H1 (cell line): ENCODE results near the gene NCEH1. TPM values are rescaled to one million over a fixed set of nuclear protein-coding genes. Genes with fewer than 3 reads are reported as not detected.

ENCODE experiments used
- CTCF ChIA-PET: fragments of 300-600 bp; sonication (Branson Sonifier 250); formaldehyde crosslinking; loops from one replicate; lab custom pipeline; 2021; ENCODE audit not compliant: partially characterized antibody; lab: Charles Lee
- POLR2A ChIA-PET: fragments of 300-600 bp; sonication (Branson Sonifier 250); formaldehyde crosslinking; loops from one replicate; lab custom pipeline; 2021; ENCODE audit warnings: inconsistent platforms; ENCODE audit not compliant: partially characterized antibody; lab: Charles Lee
- DNase-seq, 2 experiments: peaks; one replicate each; pipeline versions ENCODE4 v3.0.0 to v3.0.0-alpha.2; 2010 to 2022; ENCODE audit warnings: low spot score in 2 of 2, low read depth in 1 of 2, mixed read lengths in 1 of 2
- FAIRE-seq: peaks from 2 replicates; lab custom pipeline; 2011; peaks lifted over from hg19 to GRCh38; lab: Jason Lieb, UNC
- H2AFZ ChIP-seq: 2 replicates; pipeline ENCODE4 v1.8.1; 2012; ENCODE audit warnings: low read length, inconsistent platforms
- H2AK5ac ChIP-seq: 2 replicates; pipeline ENCODE4 v1.6.1; 2013; ENCODE audit warnings: low read depth, low read length
- H2BK120ac ChIP-seq: replicated peaks from 2 replicates; pipeline ENCODE3; 2013; ENCODE audit warnings: low read depth, low read length, inconsistent platforms
- H2BK12ac ChIP-seq: 2 replicates; pipeline ENCODE4 v1.6.1; 2013; ENCODE audit warnings: low read depth, low read length
- H2BK15ac ChIP-seq: 2 replicates; pipeline ENCODE4 v1.6.1; 2013; ENCODE audit warnings: low read length
- H2BK20ac ChIP-seq: 2 replicates; pipeline ENCODE4 v1.6.1; 2013; ENCODE audit warnings: low read length
- H2BK5ac ChIP-seq: 2 replicates; pipeline ENCODE4 v1.6.1; 2013; ENCODE audit warnings: low read depth, low read length
- H3K14ac ChIP-seq: 2 replicates; pipeline ENCODE4 v1.6.1; 2013; ENCODE audit warnings: inconsistent platforms; ENCODE audit not compliant: insufficient read length
- H3K18ac ChIP-seq: 2 replicates; pipeline ENCODE4 v1.6.1; 2013; ENCODE audit warnings: low read length; ENCODE audit errors: extremely low read depth
- H3K23ac ChIP-seq: 2 replicates; pipeline ENCODE4 v1.6.1; 2013; ENCODE audit warnings: inconsistent platforms; ENCODE audit not compliant: insufficient read length
- H3K23me2 ChIP-seq: 2 replicates; pipeline ENCODE4 v1.6.1; 2013; ENCODE audit warnings: low read depth, low read length
- H3K27ac ChIP-seq: 2 replicates; pipeline ENCODE4 v1.6.1; 2011; ENCODE audit warnings: low read depth, low read length, inconsistent platforms
- H3K27me3 ChIP-seq, 4 experiments: replicated peaks in 1 of 4; 1 replicate in 1 of 4; 2 replicates in 3 of 4; pipeline versions ENCODE4 v1.6.1 to v1.8.1; 2011 to 2013; ENCODE audit warnings: low read length in 3 of 4, mild to moderate bottlenecking in 3 of 4, inconsistent platforms in 2 of 4, mixed read lengths in 2 of 4, moderate library complexity in 1 of 4; ENCODE audit not compliant: control insufficient read depth in 3 of 4, insufficient read depth in 3 of 4; ENCODE audit errors: extremely low read depth in 1 of 4
- H3K36me3 ChIP-seq, 4 experiments: 2 replicates each; pipeline versions ENCODE4 v1.6.1 to v1.8.1; 2011 to 2013; ENCODE audit warnings: mild to moderate bottlenecking in 4 of 4, low read length in 3 of 4, moderate library complexity in 2 of 4, control low read depth in 1 of 4, inconsistent platforms in 1 of 4; ENCODE audit not compliant: insufficient read depth in 4 of 4, control insufficient read depth in 2 of 4
- H3K4ac ChIP-seq: replicated peaks from 2 replicates; pipeline ENCODE3; 2013; ENCODE audit warnings: low read length, low read depth, mixed read lengths, inconsistent platforms; ENCODE audit not compliant: insufficient read length
- H3K4me1 ChIP-seq, 4 experiments: replicated peaks in 1 of 4; 1 replicate in 1 of 4; 2 replicates in 3 of 4; pipeline versions ENCODE4 v1.6.1 to v1.8.1; 2011 to 2013; ENCODE audit warnings: low read length in 3 of 4, inconsistent platforms in 2 of 4, mixed read lengths in 1 of 4; ENCODE audit not compliant: insufficient read depth in 4 of 4, control insufficient read depth in 3 of 4
- H3K4me2 ChIP-seq, 2 experiments: 2 replicates each; pipeline versions ENCODE4 v1.6.1 to v1.8.1; 2011 to 2013; ENCODE audit warnings: low read depth in 2 of 2, low read length in 2 of 2, control low read depth in 1 of 2, inconsistent platforms in 1 of 2, mild to moderate bottlenecking in 1 of 2; ENCODE audit not compliant: insufficient read depth in 1 of 2
- H3K4me3 ChIP-seq, 4 experiments: fragments of 200-600, 300-600 bp in 1 of 4; sonication (generic), shearing (Covaris generic), sonication (Bioruptor Twin) in 1 of 4; 2 replicates each; pipeline versions ENCODE4 v1.5.1 to v1.8.1; 2011 to 2016; ENCODE audit warnings: low read length in 4 of 4, low read depth in 3 of 4, control low read depth in 2 of 4, inconsistent platforms in 2 of 4, mild to moderate bottlenecking in 2 of 4, mixed read lengths in 1 of 4, moderate library complexity in 1 of 4; ENCODE audit not compliant: insufficient read depth in 2 of 4; ENCODE audit errors: extremely low read depth in 1 of 4
- H3K56ac ChIP-seq: replicated peaks from 2 replicates; pipeline ENCODE3; 2013; ENCODE audit warnings: low read depth, mild to moderate bottlenecking, mixed read lengths, low read length, inconsistent platforms; ENCODE audit not compliant: insufficient read length
- H3K79me1 ChIP-seq: 2 replicates; pipeline ENCODE4 v1.6.1; 2013; ENCODE audit warnings: low read depth, low read length, control low read depth
- H3K79me2 ChIP-seq, 2 experiments: 2 replicates each; pipeline versions ENCODE4 v1.6.1 to v1.8.1; 2012 to 2013; ENCODE audit warnings: low read length in 2 of 2, mild to moderate bottlenecking in 2 of 2, inconsistent platforms in 1 of 2; ENCODE audit not compliant: insufficient read depth in 2 of 2, control insufficient read depth in 1 of 2
- H3K9ac ChIP-seq, 4 experiments: replicated peaks in 1 of 4; 1 replicate in 1 of 4; 2 replicates in 3 of 4; pipeline versions ENCODE4 v1.6.1 to v1.8.1; 2011 to 2013; ENCODE audit warnings: low read depth in 3 of 4, low read length in 3 of 4, control low read depth in 2 of 4, mild to moderate bottlenecking in 2 of 4, moderate library complexity in 2 of 4, inconsistent platforms in 1 of 4; ENCODE audit errors: extremely low read depth in 1 of 4
- H3K9me3 ChIP-seq, 2 experiments: 2 replicates each; pipeline versions ENCODE4 v1.6.1 to v1.8.1; 2012 to 2013; ENCODE audit warnings: mild to moderate bottlenecking in 2 of 2, moderate library complexity in 2 of 2, control low read depth in 1 of 2, inconsistent platforms in 1 of 2, low read depth in 1 of 2, low read length in 1 of 2, mixed read lengths in 1 of 2; ENCODE audit not compliant: insufficient read depth in 2 of 2
- H4K20me1 ChIP-seq, 2 experiments: replicated peaks in 1 of 2; 2 replicates each; pipeline versions ENCODE3 to v1.8.1; 2011 to 2013; ENCODE audit warnings: inconsistent platforms in 2 of 2, low read length in 2 of 2, mild to moderate bottlenecking in 1 of 2; ENCODE audit not compliant: insufficient read depth in 2 of 2, control insufficient read depth in 1 of 2
- H4K5ac ChIP-seq: 2 replicates; pipeline ENCODE4 v1.6.1; 2013; ENCODE audit warnings: low read length, low read depth, mixed read lengths, inconsistent platforms; ENCODE audit not compliant: insufficient read length
- H4K8ac ChIP-seq: 2 replicates; pipeline ENCODE4 v1.8.0; 2013; ENCODE audit warnings: mild to moderate bottlenecking, moderate library complexity, low read length, inconsistent platforms; ENCODE audit not compliant: insufficient read depth; ENCODE audit errors: extremely low read depth
- H4K91ac ChIP-seq: replicated peaks from 2 replicates; pipeline ENCODE3; 2013; ENCODE audit warnings: low read length, mixed read lengths, inconsistent platforms; ENCODE audit not compliant: insufficient read length
- EZH2 ChIP-seq: fragments of 200-600 bp; sonication (generic); IDR thresholded peaks from 2 replicates; pipeline ENCODE4 v1.7.1; 2012; ENCODE audit warnings: low read depth, mild to moderate bottlenecking, moderate library complexity, low read length, inconsistent platforms; ENCODE audit not compliant: severe bottlenecking
- RBBP5 ChIP-seq: IDR thresholded peaks from 2 replicates; pipeline ENCODE4 v1.7.1; 2012; ENCODE audit warnings: low read depth, mild to moderate bottlenecking, inconsistent platforms, low read length, moderate library complexity, borderline replicate concordance
- WGBS, 2 experiments: shearing (Covaris generic) in 1 of 2; methylation state at CpG; one replicate each; pipeline versions ENCODE4 v1.1.6 to v1.1.7; 2013 to 2015; ENCODE audit warnings: low lambda C conversion rate in 2 of 2, mixed read lengths in 2 of 2, inconsistent platforms in 1 of 2, low coverage in 1 of 2, missing lambda C conversion rate in 1 of 2; ENCODE audit not compliant: insufficient replicate concordance in 2 of 2, insufficient coverage in 1 of 2, insufficient read length in 1 of 2; ENCODE audit errors: extremely low coverage in 1 of 2, missing lambda C conversion rate in 1 of 2; 5-methylcytosine and 5-hydroxymethylcytosine counted together
- polyA plus RNA-seq, 7 experiments: library from polyadenylated mRNA; depleted of rRNA in 3 of 7; stranded (reverse) in 5 of 7; unstranded in 2 of 7; fragments of >200 nt in 5 of 7; fragments of 200-250 nt in 2 of 7; gene quantifications; 1 replicate in 5 of 7; 2 replicates in 1 of 7; 4 replicates in 1 of 7; pipeline versions ENCODE4 v1.2.1 to v1.2.3, GENCODE V29; 2011 to 2013; ENCODE audit warnings: missing spikeins in 2 of 7, mixed read lengths in 2 of 7
- total RNA-seq: library from RNA; stranded (reverse); fragmentation: NEBNext Ultra II Directional; extraction: Animal tissue kit (Norgen Biotek cat#: 25700); gene quantifications from 2 replicates; pipeline ENCODE4 v1.2.1, GENCODE V29; 2021

Gene NCEH1
- total and polyA plus RNA-seq, 2 of the 8 experiments (the other 6 are each of a cell fraction or from before 2014, with no cell fraction given), result 2.2 to 6.4 TPM

DNA sequence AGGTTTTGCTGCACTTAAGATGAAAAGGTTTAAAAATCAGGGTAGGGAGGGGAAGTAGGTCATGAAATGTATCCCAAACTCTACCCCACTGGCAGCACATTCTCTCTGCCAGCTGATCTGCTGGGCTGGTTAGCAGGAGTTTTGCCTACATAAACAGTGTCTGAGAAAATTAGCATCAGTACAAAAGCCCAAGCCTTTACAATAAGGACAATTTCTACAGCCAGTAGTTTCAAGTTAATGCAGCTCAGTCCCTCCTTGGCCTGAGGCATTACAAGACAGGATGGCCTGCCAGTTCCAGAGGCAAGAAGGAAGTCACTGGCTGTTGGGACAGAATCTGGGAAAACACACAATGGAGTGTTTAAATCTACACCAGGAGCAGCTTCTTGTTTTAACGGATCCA is 32.8 kb downstream of the NCEH1 start:
- 50% methylated on average over 1 of the region's 1 CpG; no CpG with 5 or more reads in 1 of the 2 experiments for WGBS, 2 experiments
- H3K4ac ChIP-seq, result no peak overlapping the region
- peak overlapping the region; percentile 47 to 69; a peak in 3 of 4 replicates for H3K4me2 ChIP-seq
- no peak overlapping the region for H2BK20ac ChIP-seq
- no peak overlapping the region for H3K27ac ChIP-seq
- peak overlapping the region; percentile 0; the same call in 1 of the 2 replicates for H2BK12ac ChIP-seq
- H2BK120ac ChIP-seq, result peak overlapping the region; percentile 84
- POLR2A ChIA-PET, result no interaction called here
- no peak overlapping the region for H2BK15ac ChIP-seq
- no peaks in the 10 kb centered on the region for H3K36me3 ChIP-seq
- no peak overlapping the region for H3K14ac ChIP-seq
- H3K79me1 ChIP-seq, result no peaks in the 10 kb centered on the region
- H3K23ac ChIP-seq, result no peak overlapping the region
- H3K9me3 ChIP-seq, result no peaks in the 10 kb centered on the region
- H3K9ac ChIP-seq, result peak overlapping the region in 2 of 4 experiments; percentile 6 to 22; a peak in 2 of 7 replicates
- no peak overlapping the region for H4K5ac ChIP-seq
- H3K79me2 ChIP-seq, result no peaks in the 10 kb centered on the region
- H4K8ac ChIP-seq, result no peak overlapping the region
- H3K4me3 ChIP-seq, result peak overlapping the region in 2 of 4 experiments; percentile 12 to 21; a peak in 3 of 8 replicates
- H2AK5ac ChIP-seq, result no peak overlapping the region
- TF ChIP-seq EZH2 (no peak), RBBP5 (no peak)
- TF ChIP-seq, all 59 proteins: peak for 0
- peak overlapping the region; percentile 78; the same call in 1 of the 2 replicates for H3K18ac ChIP-seq
- H4K91ac ChIP-seq, result peak overlapping the region; percentile 54
- no peaks in the 10 kb centered on the region for H3K23me2 ChIP-seq
- no peaks in the 10 kb centered on the region for H3K27me3 ChIP-seq
- H3K4me1 ChIP-seq, result peaks cover 0 to 20% (median 11%) of the 10 kb centered on the region in 4 experiments; a peak in 4 of 7 replicates
- no peaks in the 10 kb centered on the region for H4K20me1 ChIP-seq
- CTCF ChIA-PET, result interaction anchor here (0.5 to 2.4 kb wide), 8 partner anchors 10 to 244 kb away, joined by 3 to 10 read pairs (median 4); partner anchors contain the start of genes ECT2 and NCEH1
- DNase-seq (no peak), FAIRE-seq (no peak)
- H2BK5ac ChIP-seq, result no peak overlapping the region; the same call in 1 of the 2 replicates
- no peak overlapping the region for H3K56ac ChIP-seq
- no peak overlapping the region; the same call in 1 of the 2 replicates for H2AFZ ChIP-seq
